ENCODE results near the gene WTAP.
"Not testable (repeated sequence)": the region's sequence is repeated elsewhere in the genome, so short reads cannot be mapped to it uniquely, and the experiment has no call there.

DNA sequence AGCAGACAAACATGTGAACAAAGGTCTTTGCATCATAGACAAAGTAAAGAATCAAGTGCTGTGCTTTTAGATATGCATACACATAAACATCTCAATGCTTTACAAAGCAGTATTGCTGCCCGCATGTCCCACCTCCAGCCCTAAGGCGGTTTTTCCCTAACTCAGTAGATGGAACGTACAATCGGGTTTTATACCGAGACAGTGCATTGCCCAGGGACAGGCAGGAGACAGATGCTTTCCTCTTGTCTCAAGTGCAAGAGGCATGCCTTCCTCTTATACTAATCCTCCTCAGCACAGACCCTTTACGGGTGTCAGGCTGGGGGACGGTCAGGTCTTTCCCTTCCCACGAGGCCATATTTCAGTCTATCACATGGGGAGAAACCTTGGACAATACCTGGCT, 67.7 kb downstream of the WTAP start:
- TF ChIP-seq CTCF (conservative IDR thresholded peaks at IDR 0.05); EZH2 (IDR thresholded peaks at IDR 0.05; ENCODE audit: low read depth): not testable (repeated sequence)
